Esophagus muscularis mucosa (tissue), 4 donors: ENCODE measurements around the gene HINFP. TPM values are rescaled to one million over a fixed set of nuclear protein-coding genes. Genes with fewer than 3 reads are reported as not detected.
A peak's percentile ranks its signal among the peaks of the same experiment; 100 is the strongest.

Source experiments
- DNase-seq: peaks from one replicate; pipeline ENCODE4 v3.0.0-alpha.2; 2017; ENCODE audit errors: extremely low spot score
- H3K27ac ChIP-seq, 4 donors: fragments of 200-600 bp; sonication (generic); replicated peaks in 1 of 4; 1 replicate in 3 of 4; 2 replicates in 1 of 4; pipeline ENCODE4 v1.5.1; 2016 to 2019; ENCODE audit warnings: mild to moderate bottlenecking in 1 of 4
- H3K27me3 ChIP-seq, 4 donors: fragments of 200-600 bp; sonication (generic); one replicate each; pipeline versions ENCODE4 v1.5.1 to v1.6.0; 2016 to 2019
- H3K36me3 ChIP-seq, 4 donors: fragments of 200-600 bp; sonication (generic); one replicate each; pipeline ENCODE4 v1.5.1; 2016 to 2019
- H3K4me1 ChIP-seq, 4 donors: fragments of 200-600 bp; sonication (generic); one replicate each; pipeline ENCODE4 v1.5.1; 2016 to 2019
- H3K4me3 ChIP-seq, 4 donors: fragments of 200-600 bp; sonication (generic); 1 replicate in 2 of 4; 2 replicates in 2 of 4; pipeline ENCODE4 v1.5.1; 2016 to 2019; ENCODE audit warnings: mild to moderate bottlenecking in 4 of 4, moderate library complexity in 1 of 4
- H3K9me3 ChIP-seq, 4 donors: fragments of 200-600 bp; sonication (generic); 1 replicate in 3 of 4; 2 replicates in 1 of 4; pipeline ENCODE4 v1.5.1; 2016 to 2019
- EP300 ChIP-seq: sonication (generic); formaldehyde crosslinking; IDR thresholded peaks from one replicate; pipeline ENCODE4 v1.6.1; 2017; ENCODE audit warnings: antibody characterized with exemption
- POLR2A ChIP-seq: fragments of 450-650 bp; IDR thresholded peaks from one replicate; pipeline ENCODE4 v1.6.1; 2017; ENCODE audit warnings: antibody characterized with exemption, moderate library complexity, mild to moderate bottlenecking, low read depth
- POLR2AphosphoS5 ChIP-seq, 2 donors: sonication (generic); formaldehyde crosslinking; IDR thresholded peaks; one replicate each; pipeline ENCODE4 v1.6.1; 2017; ENCODE audit warnings: antibody characterized with exemption in 2 of 2
- WGBS: methylation state at CpG from one replicate; pipeline ENCODE4 v1.1.5; 2018; 5-methylcytosine and 5-hydroxymethylcytosine counted together
- intact Hi-C: fragments of 100-400 bp; cut with DNase I; formaldehyde crosslinking; loops from one replicate; pipeline ENCODE4 v1.15.1; 2023
- total RNA-seq, 4 donors: library from RNA; depleted of rRNA; stranded (reverse); fragments of >200 nt; gene quantifications; one replicate each; pipeline versions ENCODE4 v1.1.0 to v1.2.1, GENCODE V29; 2016
- TF ChIP-seq, protein P1 (sequence below), 3 experiments: fragments of 200-600 bp in 2 of 3; fragments of 450-650 bp in 1 of 3; sonication (generic) in 2 of 3; IDR thresholded peaks; one replicate each; pipeline ENCODE4 v1.5.1; 2017 to 2019; ENCODE audit warnings: antibody characterized with exemption in 3 of 3, mild to moderate bottlenecking in 2 of 3, moderate library complexity in 1 of 3

The HINFP gene
- total RNA-seq, 4 donors from 2014 or later, result 22.8 to 30.8 (median 26.4) TPM

DNA sequence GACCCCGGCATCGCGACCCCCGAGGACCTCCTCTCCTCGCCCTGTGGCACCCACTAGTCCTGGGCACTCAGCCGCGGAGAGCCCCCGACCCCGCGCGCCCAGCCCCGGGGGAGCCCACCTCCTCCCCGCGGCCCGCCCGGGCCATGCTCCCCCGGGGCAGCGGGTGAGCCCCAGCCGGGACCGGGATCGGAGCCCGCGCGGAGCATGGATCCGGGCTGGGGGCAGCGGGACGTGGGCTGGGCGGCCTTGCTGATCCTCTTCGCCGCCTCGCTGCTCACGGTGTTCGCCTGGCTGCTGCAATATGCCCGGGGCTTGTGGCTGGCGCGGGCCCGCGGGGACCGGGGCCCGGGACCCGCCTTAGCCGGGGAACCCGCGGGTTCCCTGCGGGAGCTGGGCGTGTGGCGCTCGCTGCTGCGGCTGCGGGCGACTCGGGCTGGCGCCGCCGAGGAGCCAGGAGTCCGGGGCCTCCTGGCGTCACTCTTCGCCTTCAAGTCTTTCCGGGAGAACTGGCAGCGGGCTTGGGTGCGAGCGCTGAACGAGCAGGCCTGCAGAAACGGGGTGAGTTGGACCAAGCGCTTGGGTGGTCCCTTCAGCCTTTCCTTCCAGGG lies 13.7 kb upstream of the HINFP start:
- 0% methylated on average over 10 of the region's 65 CpGs for WGBS
- DNase-seq, result no peak
- H3K9me3 ChIP-seq, result no peaks in the 10 kb centered on the region
- intact Hi-C loops, result no loop called here
- H3K36me3 ChIP-seq, result peaks cover 15 to 24% (median 24%) of the 10 kb centered on the region in 4 donors
- TF ChIP-seq POLR2A (no peak), EP300 (no peak), POLR2AphosphoS5 (IDR thresholded peaks at IDR 0.05) (no peak)
- TF ChIP-seq, protein P1, sequence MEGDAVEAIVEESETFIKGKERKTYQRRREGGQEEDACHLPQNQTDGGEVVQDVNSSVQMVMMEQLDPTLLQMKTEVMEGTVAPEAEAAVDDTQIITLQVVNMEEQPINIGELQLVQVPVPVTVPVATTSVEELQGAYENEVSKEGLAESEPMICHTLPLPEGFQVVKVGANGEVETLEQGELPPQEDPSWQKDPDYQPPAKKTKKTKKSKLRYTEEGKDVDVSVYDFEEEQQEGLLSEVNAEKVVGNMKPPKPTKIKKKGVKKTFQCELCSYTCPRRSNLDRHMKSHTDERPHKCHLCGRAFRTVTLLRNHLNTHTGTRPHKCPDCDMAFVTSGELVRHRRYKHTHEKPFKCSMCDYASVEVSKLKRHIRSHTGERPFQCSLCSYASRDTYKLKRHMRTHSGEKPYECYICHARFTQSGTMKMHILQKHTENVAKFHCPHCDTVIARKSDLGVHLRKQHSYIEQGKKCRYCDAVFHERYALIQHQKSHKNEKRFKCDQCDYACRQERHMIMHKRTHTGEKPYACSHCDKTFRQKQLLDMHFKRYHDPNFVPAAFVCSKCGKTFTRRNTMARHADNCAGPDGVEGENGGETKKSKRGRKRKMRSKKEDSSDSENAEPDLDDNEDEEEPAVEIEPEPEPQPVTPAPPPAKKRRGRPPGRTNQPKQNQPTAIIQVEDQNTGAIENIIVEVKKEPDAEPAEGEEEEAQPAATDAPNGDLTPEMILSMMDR (IDR thresholded peaks at IDR 0.05), result no peak
- H3K27ac ChIP-seq, result peak overlapping the region; percentile 81 to 90 (median 86)
- H3K4me3 ChIP-seq, result peak overlapping the region; percentile 86 to 99 (median 98)
- no peaks in the 10 kb centered on the region for H3K27me3 ChIP-seq
- peaks cover 33 to 51% (median 49%) of the 10 kb centered on the region in 4 donors for H3K4me1 ChIP-seq

DNA sequence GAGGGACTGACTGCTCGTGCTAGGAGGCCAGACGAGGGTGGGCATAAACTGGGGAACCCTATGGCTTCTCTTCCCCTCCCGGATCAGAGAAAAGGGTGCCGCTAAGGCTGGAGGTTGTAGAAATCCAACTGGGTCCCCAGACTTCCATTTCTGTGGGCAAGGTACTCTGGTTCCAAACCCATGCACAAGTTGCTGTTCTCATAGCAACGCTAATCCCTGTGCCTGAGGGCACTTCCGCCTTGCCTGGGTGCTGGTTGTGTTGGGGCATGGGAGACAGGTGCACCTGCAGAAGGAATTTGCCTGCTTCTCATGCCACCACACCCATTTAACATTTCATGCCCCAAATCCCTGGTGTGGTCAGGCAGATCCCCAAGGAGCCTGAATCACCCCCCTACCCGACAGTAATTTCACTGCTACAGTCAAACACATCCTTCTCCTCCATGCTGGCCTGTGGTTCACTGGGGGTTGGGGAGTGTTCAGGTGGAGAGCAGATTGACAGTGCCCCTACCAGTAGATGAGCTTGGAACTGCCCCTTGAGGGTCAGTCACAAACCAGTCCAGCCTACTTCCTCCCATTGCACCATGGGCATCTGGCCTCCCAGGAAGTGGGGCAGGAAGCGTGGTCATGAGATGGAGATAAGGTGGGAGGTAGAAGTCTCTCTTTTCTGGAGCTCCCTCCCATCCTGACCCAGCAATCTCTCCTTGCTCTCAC lies 13.1 kb upstream of the HINFP start:
- TF ChIP-seq POLR2A (no peak), POLR2AphosphoS5 (IDR thresholded peaks at IDR 0.05) (no peak), EP300 (no peak)
- TF ChIP-seq, protein P1 (IDR thresholded peaks at IDR 0.05), result no peak
- peak overlapping the region; percentile 81 to 90 (median 86) for H3K27ac ChIP-seq
- DNase-seq, result no peak
- 21% methylated on average over 5 of the region's 8 CpGs for WGBS
- peak overlapping the region; percentile 86 to 99 (median 98) for H3K4me3 ChIP-seq
- intact Hi-C loops, result no loop called here
- H3K9me3 ChIP-seq, result no peaks in the 10 kb centered on the region
- peaks cover 16 to 31% (median 30%) of the 10 kb centered on the region in 4 donors for H3K36me3 ChIP-seq
- no peaks in the 10 kb centered on the region for H3K27me3 ChIP-seq
- peaks cover 26 to 45% (median 42%) of the 10 kb centered on the region in 4 donors for H3K4me1 ChIP-seq

DNA sequence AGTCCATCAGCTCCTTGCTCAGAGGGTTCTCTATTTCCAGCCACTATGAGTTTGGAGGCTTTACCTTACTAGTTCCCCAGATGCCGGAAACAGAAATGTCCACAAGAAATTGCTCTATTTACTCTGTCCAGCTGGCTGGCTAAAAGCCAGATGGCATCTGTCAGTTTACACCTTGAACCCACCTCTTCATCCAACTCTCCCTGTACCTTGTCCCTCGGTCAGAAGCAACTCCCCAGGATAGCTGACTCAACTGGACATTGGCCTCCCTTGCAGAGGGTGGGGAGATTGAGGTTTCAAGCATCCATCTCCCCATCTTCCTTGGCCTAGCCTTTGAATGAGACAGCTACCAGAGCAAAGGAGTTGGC lies 12.5 kb upstream of the HINFP start:
- Histone ChIP-seq H3K27ac (no peak overlapping the region), H3K36me3 (peaks cover 21 to 36% (median 36%) of the 10 kb centered on the region in 4 donors), H3K4me1 (peaks cover 23 to 39% (median 38%) of the 10 kb centered on the region in 4 donors), H3K9me3 (no peaks in the 10 kb centered on the region), H3K27me3 (no peaks in the 10 kb centered on the region), H3K4me3 (peak overlapping the region; percentile 86 to 99 (median 98))
- TF ChIP-seq, protein P1 (IDR thresholded peaks at IDR 0.05), result no peak
- TF ChIP-seq EP300 (no peak), POLR2A (no peak), POLR2AphosphoS5 (IDR thresholded peaks at IDR 0.05) (no peak)
- DNase-seq, result no peak
- 73% methylated on average over 2 of the region's 2 CpGs for WGBS
- intact Hi-C loops, result no loop called here

DNA sequence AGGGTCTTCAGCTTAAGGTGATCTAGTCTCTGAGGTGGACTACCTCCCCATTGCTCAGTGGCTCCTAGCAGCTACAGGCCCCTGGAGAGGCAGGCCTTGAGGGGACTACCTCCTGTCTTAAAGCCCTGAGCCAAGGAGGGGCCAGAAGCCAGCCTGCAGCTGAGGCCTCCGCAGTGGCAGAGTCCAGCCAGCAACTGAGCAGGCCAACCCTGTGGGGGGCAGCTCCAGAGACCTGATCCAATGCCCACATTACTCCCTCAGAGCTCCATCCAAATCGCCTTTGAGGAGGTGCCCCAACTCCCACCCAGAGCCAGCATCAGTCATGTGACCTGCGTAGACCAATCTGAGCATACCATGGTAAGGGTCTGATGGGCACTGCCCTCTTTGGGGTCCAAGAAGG lies 11.5 kb upstream of the HINFP start:
- WGBS, result 100% methylated on average over 1 of the region's 3 CpGs
- Histone ChIP-seq H3K27ac (no peak overlapping the region), H3K4me1 (peaks cover 23 to 38% (median 37%) of the 10 kb centered on the region in 4 donors), H3K4me3 (no peak overlapping the region), H3K36me3 (peaks cover 31 to 46% (median 45%) of the 10 kb centered on the region in 4 donors), H3K9me3 (no peaks in the 10 kb centered on the region), H3K27me3 (no peaks in the 10 kb centered on the region)
- intact Hi-C loops, result no loop called here
- no peak for DNase-seq
- TF ChIP-seq, protein P1 (IDR thresholded peaks at IDR 0.05), result no peak
- TF ChIP-seq EP300 (no peak), POLR2AphosphoS5 (IDR thresholded peaks at IDR 0.05) (no peak), POLR2A (no peak)
